ENCODE data around the gene SERPINE2. TPM values are rescaled to one million over a fixed set of nuclear protein-coding genes. Genes with fewer than 3 reads are reported as not detected.

The SERPINE2 gene
- total RNA-seq, 4 donors from 2014 or later, result 25.5 to 94.5 (median 38.5) TPM

DNA sequence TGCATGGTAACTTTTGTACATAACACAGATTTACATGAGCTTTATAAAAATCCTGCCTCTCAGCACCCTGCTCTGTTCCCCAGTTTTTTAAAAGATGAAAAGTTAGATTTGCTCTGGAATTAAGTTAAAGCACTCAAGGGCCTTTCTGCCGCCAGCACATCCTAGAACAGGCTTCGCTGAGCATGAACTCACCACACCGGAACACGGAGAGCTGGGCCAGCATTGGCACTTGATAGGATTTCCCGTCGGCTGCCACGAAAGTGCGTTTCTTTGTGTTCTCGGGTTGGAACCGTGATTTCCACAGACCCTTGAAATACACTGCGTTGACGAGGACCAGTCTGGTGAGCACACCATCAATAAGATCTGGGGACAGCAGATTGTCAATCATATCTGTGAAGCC, 47.5 kb downstream of the SERPINE2 start:
- Histone ChIP-seq H3K27ac (no peak overlapping the region), H3K4me3 (no peak overlapping the region), H3K36me3 (no peaks in the 10 kb centered on the region), H3K27me3 (no peaks in the 10 kb centered on the region), H3K4me1 (peaks cover 0 to 8% (median 3%) of the 10 kb centered on the region in 4 donors), H3K9me3 (no peaks in the 10 kb centered on the region)
- DNase-seq (ENCODE audit: low spot score in 2 of 2), result no peak
- TF ChIP-seq POLR2A (IDR thresholded peaks at IDR 0.05), result no peak
- no peak for TF ChIP-seq EP300 (IDR thresholded peaks at IDR 0.05)
- TF ChIP-seq, protein P1, sequence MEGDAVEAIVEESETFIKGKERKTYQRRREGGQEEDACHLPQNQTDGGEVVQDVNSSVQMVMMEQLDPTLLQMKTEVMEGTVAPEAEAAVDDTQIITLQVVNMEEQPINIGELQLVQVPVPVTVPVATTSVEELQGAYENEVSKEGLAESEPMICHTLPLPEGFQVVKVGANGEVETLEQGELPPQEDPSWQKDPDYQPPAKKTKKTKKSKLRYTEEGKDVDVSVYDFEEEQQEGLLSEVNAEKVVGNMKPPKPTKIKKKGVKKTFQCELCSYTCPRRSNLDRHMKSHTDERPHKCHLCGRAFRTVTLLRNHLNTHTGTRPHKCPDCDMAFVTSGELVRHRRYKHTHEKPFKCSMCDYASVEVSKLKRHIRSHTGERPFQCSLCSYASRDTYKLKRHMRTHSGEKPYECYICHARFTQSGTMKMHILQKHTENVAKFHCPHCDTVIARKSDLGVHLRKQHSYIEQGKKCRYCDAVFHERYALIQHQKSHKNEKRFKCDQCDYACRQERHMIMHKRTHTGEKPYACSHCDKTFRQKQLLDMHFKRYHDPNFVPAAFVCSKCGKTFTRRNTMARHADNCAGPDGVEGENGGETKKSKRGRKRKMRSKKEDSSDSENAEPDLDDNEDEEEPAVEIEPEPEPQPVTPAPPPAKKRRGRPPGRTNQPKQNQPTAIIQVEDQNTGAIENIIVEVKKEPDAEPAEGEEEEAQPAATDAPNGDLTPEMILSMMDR (IDR thresholded peaks at IDR 0.05), result no peak
- 93 to 97% methylated on average over 12 of the region's 12 CpGs for whole genome bisulfite sequencing, 2 donors

DNA sequence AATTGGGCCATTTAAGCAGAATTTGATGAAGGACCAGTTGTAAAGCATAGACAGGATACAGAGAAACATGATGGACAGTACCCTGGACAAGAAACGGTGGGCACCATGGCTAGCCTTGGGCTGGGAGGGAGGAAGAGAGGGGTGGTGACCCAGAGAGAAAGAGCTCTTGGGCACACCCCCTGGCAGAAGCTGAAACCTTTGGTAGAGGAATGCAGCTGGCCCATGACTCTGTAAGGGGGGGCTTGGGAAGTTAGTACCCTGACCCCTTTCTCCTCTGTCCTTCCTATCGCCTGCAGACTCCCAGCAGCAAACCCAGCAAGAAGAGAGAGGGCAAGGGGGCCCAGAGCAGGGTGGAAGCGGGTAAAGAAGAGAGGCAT, 49.2 kb downstream of the SERPINE2 start:
- DNase-seq (ENCODE audit: low spot score in 2 of 2), result no peak
- peaks cover 0 to 2% (median 0%) of the 10 kb centered on the region in 3 donors for H3K36me3 ChIP-seq
- no peaks in the 10 kb centered on the region for H3K27me3 ChIP-seq
- 65 to 78% methylated on average over 3 of the region's 3 CpGs for WGBS, 2 donors
- peaks cover 0 to 8% (median 3%) of the 10 kb centered on the region in 4 donors for H3K4me1 ChIP-seq
- H3K27ac ChIP-seq, result no peak overlapping the region
- H3K9me3 ChIP-seq, result no peaks in the 10 kb centered on the region
- TF ChIP-seq POLR2A (IDR thresholded peaks at IDR 0.05) (no peak), EP300 (IDR thresholded peaks at IDR 0.05) (no peak)
- TF ChIP-seq, protein P1 (IDR thresholded peaks at IDR 0.05), result no peak
- no peak overlapping the region for H3K4me3 ChIP-seq

DNA sequence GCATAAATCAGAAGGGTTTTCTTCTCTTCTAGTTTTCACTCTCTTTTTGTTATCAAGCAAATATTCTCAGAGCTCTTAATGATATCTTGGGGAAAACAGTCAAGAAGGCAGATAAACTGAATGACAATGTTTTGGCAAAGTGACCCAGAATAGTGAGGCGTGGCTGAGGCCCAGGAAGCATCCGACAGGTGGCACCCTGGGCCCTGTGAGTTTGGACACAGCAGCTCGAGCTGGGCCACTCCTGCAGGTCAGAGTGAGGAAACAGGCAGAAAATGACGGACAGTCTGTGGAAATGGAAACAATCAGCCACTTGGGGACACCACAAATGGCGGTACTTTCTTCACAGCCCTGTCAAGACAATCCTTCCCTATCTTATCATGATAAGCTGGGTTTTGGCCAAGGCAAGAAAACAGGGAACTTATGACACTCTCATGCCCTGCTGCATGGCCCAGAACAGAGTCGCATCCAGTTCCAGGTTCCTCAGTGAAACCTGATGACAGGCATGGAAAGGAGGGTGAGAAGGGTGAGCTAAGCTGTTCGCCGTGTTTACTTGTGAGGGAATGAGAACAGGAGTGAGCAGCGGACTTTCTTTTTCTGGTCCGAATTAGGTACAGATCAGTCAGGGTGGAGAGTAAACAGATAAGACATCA, 49.8 kb downstream of the SERPINE2 start:
- no peak for DNase-seq (ENCODE audit: low spot score in 2 of 2)
- H3K9me3 ChIP-seq, result no peaks in the 10 kb centered on the region

DNA sequence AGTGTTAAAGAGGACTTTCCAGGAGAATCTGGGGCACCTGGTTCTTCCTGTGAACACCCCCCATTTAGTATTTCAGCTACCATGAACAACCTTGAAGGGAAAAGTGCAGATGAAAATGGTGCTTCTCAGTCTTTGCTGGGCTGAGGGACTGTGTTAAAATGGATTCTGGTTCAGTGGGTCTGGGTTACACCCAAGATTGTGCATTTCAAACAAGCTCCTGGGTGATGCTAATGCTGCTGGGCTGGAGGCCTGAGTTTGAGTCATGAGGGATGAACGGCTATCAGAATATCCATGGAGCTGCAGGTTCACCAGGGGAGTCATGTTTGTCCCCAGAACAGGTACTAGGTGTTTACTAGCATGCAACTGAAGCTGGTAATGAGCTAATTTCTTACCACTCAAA, 57.8 kb downstream of the SERPINE2 start:
- H3K36me3 ChIP-seq, result peaks cover 0 to 41% (median 0%) of the 10 kb centered on the region in 3 donors
- DNase-seq (ENCODE audit: low spot score in 2 of 2), result no peak
- H3K27ac ChIP-seq, result no peak overlapping the region
- no peaks in the 10 kb centered on the region for H3K27me3 ChIP-seq
- peaks cover 0 to 7% (median 0%) of the 10 kb centered on the region in 4 donors for H3K4me1 ChIP-seq
- H3K4me3 ChIP-seq, result no peak overlapping the region
- no peak for TF ChIP-seq EP300 (IDR thresholded peaks at IDR 0.05)
- TF ChIP-seq, protein P1 (IDR thresholded peaks at IDR 0.05), result no peak
- TF ChIP-seq POLR2A (IDR thresholded peaks at IDR 0.05), result no peak
- H3K9me3 ChIP-seq, result no peaks in the 10 kb centered on the region
- WGBS, 2 donors, result 92 to 100% methylated on average over 1 of the region's 1 CpG

More for the DNA sequence above, 49.8 kb downstream of the SERPINE2 start:
- Histone ChIP-seq H3K4me3 (no peak overlapping the region), H3K27me3 (no peaks in the 10 kb centered on the region), H3K36me3 (peaks cover 0 to 7% (median 0%) of the 10 kb centered on the region in 3 donors), H3K27ac (no peak overlapping the region), H3K4me1 (peaks cover 0 to 7% (median 3%) of the 10 kb centered on the region in 4 donors)
- 89% methylated on average over 10 of the region's 10 CpGs for WGBS, 2 donors
- TF ChIP-seq EP300 (IDR thresholded peaks at IDR 0.05) (no peak), POLR2A (IDR thresholded peaks at IDR 0.05) (no peak)
- TF ChIP-seq, protein P1 (IDR thresholded peaks at IDR 0.05), result no peak

DNA sequence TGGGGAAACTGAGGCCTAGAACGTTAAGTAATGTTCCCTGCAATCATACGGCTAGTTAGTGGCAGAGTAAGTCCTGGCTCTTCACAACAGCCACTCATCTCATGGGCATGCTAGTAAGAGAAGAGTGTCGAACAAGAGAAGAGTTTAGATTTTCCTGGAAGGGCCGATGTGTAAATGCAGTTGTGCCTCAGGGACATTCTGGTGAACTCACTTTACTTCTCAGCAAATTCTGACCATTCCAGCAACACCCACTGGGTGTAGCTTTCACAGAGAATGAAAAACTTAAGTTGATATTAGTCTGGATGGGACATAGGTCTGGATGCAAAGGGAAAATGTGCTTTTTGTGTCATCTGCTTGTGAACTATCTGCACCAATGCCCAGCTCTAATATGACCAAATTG, 58.3 kb downstream of the SERPINE2 start:
- Histone ChIP-seq H3K4me3 (no peak overlapping the region), H3K36me3 (peaks cover 0 to 41% (median 0%) of the 10 kb centered on the region in 3 donors), H3K9me3 (no peaks in the 10 kb centered on the region), H3K27ac (no peak overlapping the region), H3K27me3 (no peaks in the 10 kb centered on the region), H3K4me1 (peaks cover 0 to 7% (median 0%) of the 10 kb centered on the region in 4 donors)
- WGBS, 2 donors, result 83 to 85% methylated on average over 4 of the region's 4 CpGs
- no peak for DNase-seq (ENCODE audit: low spot score in 2 of 2)
- TF ChIP-seq, protein P1 (IDR thresholded peaks at IDR 0.05), result no peak
- no peak for TF ChIP-seq POLR2A (IDR thresholded peaks at IDR 0.05)
- no peak for TF ChIP-seq EP300 (IDR thresholded peaks at IDR 0.05)

All from tibial nerve (tissue), 4 donors.